Epithelial cell of proximal tubule (primary cell): ENCODE measurements around the gene PLAU. TPM values are rescaled to one million over a fixed set of nuclear protein-coding genes. Genes with fewer than 3 reads are reported as not detected.

Experiments
- DNase-seq: peaks from one replicate; pipeline ENCODE4 v3.0.0-alpha.2; 2011; ENCODE audit warnings: low read depth
- H3K4me3 ChIP-seq: 2 replicates; pipeline ENCODE4 v1.5.1; 2011; ENCODE audit warnings: low read depth, mild to moderate bottlenecking, low read length
- total RNA-seq: library from RNA; depleted of rRNA; stranded (reverse); fragments of >200 nt; gene quantifications from 2 replicates; pipeline ENCODE4 v1.2.3, GENCODE V29; 2015
- TF ChIP-seq, protein P1 (sequence below): conservative IDR thresholded peaks from 2 replicates; pipeline ENCODE4 v1.5.1; 2012; ENCODE audit warnings: low read depth, mild to moderate bottlenecking, low read length

Gene PLAU
- total RNA-seq, 1 donor from 2014 or later, result 970 TPM

DNA sequence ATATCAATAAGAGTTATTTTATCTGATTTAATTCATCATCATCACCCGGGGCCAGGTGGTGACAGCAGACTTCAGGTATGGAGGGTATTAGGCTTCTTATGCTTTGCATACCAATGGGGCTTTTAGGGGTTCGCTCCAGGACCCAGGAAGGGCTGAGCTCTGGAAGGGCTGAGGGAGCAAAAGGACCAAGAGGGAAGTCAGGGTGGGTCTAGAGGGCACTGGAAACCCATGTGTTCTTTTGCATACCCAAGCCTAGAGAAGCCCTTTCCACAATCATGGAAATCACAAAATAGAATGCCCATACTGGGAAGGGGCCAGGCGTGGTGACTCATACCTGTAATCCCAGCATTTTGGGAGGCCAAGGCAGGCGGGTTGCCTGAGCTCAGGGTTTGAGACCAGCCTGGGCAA lies 56.1 kb downstream of the PLAU start:
- no peak for DNase-seq
- H3K4me3 ChIP-seq, result no peak overlapping the region
- TF ChIP-seq, protein P1, sequence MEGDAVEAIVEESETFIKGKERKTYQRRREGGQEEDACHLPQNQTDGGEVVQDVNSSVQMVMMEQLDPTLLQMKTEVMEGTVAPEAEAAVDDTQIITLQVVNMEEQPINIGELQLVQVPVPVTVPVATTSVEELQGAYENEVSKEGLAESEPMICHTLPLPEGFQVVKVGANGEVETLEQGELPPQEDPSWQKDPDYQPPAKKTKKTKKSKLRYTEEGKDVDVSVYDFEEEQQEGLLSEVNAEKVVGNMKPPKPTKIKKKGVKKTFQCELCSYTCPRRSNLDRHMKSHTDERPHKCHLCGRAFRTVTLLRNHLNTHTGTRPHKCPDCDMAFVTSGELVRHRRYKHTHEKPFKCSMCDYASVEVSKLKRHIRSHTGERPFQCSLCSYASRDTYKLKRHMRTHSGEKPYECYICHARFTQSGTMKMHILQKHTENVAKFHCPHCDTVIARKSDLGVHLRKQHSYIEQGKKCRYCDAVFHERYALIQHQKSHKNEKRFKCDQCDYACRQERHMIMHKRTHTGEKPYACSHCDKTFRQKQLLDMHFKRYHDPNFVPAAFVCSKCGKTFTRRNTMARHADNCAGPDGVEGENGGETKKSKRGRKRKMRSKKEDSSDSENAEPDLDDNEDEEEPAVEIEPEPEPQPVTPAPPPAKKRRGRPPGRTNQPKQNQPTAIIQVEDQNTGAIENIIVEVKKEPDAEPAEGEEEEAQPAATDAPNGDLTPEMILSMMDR, result no peak

Other genes starting within 250 kb of the PLAU start
- 1.0 and 1.9 TPM in 2 replicates for gene AGAP5, start 213.0 kb upstream of the PLAU start, total RNA-seq
- 54.3 and 66.1 TPM in 2 replicates for gene SEC24C, start 166.8 kb upstream of the PLAU start, total RNA-seq
- 62.5 and 89.8 TPM in 2 replicates for gene CHCHD1, start 129.1 kb upstream of the PLAU start, total RNA-seq
- 31.5 and 40.3 TPM in 2 replicates for gene ZSWIM8, start 125.5 kb upstream of the PLAU start, total RNA-seq
- 10.3 and 12.3 TPM in 2 replicates for gene NDST2, start 99.5 kb upstream of the PLAU start, total RNA-seq
- gene CAMK2G, start 36.6 kb upstream of the PLAU start, total RNA-seq, result 15.2 and 17.0 TPM in 2 replicates
- 165 and 228 TPM in 2 replicates for gene VCL, start 87.0 kb downstream of the PLAU start, total RNA-seq
- gene AP3M1, start 239.7 kb downstream of the PLAU start, total RNA-seq, result 39.1 and 39.3 TPM in 2 replicates
- gene ADK, start 240.1 kb downstream of the PLAU start, total RNA-seq, result 39.4 and 54.9 TPM in 2 replicates